ENCODE measurements around the gene RFT1.

DNA sequence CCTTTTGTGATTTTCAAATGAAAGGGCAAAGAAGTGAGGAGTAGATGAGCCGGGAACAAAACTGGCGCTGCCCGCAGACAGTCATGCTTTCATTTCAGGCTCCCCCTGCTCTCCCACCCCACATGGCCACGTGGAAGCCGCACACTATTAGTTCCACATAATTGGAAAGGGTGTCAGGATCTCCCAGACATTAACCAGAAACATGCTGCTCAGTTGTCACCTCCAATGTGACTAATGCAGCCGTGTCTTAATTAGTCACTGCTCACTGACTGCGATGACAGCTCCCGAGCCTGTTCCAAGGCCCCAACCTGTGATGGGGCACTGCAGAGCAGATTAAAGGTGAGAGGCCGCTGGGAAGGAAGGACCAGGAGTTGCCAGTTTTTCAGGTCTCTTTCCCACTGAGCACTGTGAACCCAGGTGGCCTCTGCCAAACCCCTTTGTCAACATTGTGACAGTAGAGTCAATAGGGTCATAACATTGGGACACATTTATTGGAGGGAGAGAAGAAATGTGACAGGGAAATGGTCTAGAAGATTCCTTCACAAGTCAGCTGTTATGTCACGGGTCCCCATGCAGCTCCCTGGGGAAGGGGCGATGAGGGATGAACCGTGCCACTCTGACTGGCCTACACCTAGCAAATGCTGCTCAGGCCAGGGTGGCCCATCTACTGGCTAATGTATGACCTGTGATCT lies 45.8 kb downstream of the RFT1 start:
- no peak for TF ChIP-seq CTCF (IDR thresholded peaks at IDR 0.05)
- TF ChIP-seq POLR2A (IDR thresholded peaks at IDR 0.05): no peak
